Lung (tissue), 12 donors: Measurements from ENCODE around the gene FUT9. TPM values are rescaled to one million over a fixed set of nuclear protein-coding genes. Genes with fewer than 3 reads are reported as not detected.

ENCODE experiments used
- ATAC-seq: fragments of 200-7000 bp; cut with Tn5 transposase; one replicate; pipeline ENCODE4 v1.9.1; 2020; ENCODE audit warnings: moderate number of reproducible peaks; ENCODE audit not compliant: insufficient read depth, low FRiP score
- DNase-seq, 3 donors: peaks; one replicate each; pipeline ENCODE4 v3.0.0-alpha.2; 2013 to 2017
- H3K27ac ChIP-seq, 2 donors: one replicate each; pipeline ENCODE4 v1.5.1; 2013; ENCODE audit warnings: mild to moderate bottlenecking in 2 of 2, moderate library complexity in 2 of 2, control low read depth in 1 of 2, inconsistent platforms in 1 of 2, low read depth in 1 of 2, low read length in 1 of 2
- H3K27me3 ChIP-seq, 3 donors: one replicate each; pipeline ENCODE4 v1.5.1; 2013; ENCODE audit warnings: low read length in 2 of 3; ENCODE audit not compliant: control insufficient read depth in 3 of 3, insufficient read depth in 3 of 3
- H3K36me3 ChIP-seq, 4 donors: one replicate each; pipeline ENCODE4 v1.5.1; 2013; ENCODE audit warnings: low read length in 4 of 4, mild to moderate bottlenecking in 1 of 4, moderate library complexity in 1 of 4; ENCODE audit not compliant: control insufficient read depth in 4 of 4, insufficient read depth in 4 of 4
- H3K4me1 ChIP-seq, 5 donors: one replicate each; pipeline ENCODE4 v1.5.1; 2013; ENCODE audit warnings: low read length in 5 of 5, mild to moderate bottlenecking in 2 of 5, moderate library complexity in 1 of 5; ENCODE audit not compliant: control insufficient read depth in 5 of 5, insufficient read depth in 5 of 5
- H3K4me3 ChIP-seq: one replicate; pipeline ENCODE4 v1.5.1; 2013; ENCODE audit warnings: mild to moderate bottlenecking, control low read depth, moderate library complexity
- H3K9ac ChIP-seq, 2 donors: one replicate each; pipeline ENCODE4 v1.5.1; 2013; ENCODE audit warnings: low read length in 2 of 2, control low read depth in 1 of 2; ENCODE audit not compliant: insufficient read depth in 1 of 2
- H3K9me3 ChIP-seq, 4 donors: one replicate each; pipeline ENCODE4 v1.5.1; 2013; ENCODE audit warnings: low read length in 3 of 4, mild to moderate bottlenecking in 1 of 4, moderate library complexity in 1 of 4; ENCODE audit not compliant: control insufficient read depth in 4 of 4, insufficient read depth in 3 of 4
- WGBS, 2 donors: extraction: QIAGEN DNeasy Blood & Tissue Kit; methylation state at CpG; one replicate each; pipeline ENCODE4 v1.1.7; 2013; 5-methylcytosine and 5-hydroxymethylcytosine counted together
- polyA plus RNA-seq, 2 donors: library from polyadenylated mRNA; stranded (reverse); fragments of 200-250 nt; gene quantifications; one replicate each; pipeline ENCODE4 v1.2.1, GENCODE V29; 2013
- total RNA-seq, 2 donors: library from RNA; depleted of rRNA in 1 of 2; stranded (reverse); fragments of >200 nt in 1 of 2; gene quantifications; one replicate each; pipeline ENCODE4 v1.2.1, GENCODE V29; 2014 to 2021
- TF ChIP-seq, protein P1 (sequence below): IDR thresholded peaks from 2 replicates; pipeline ENCODE4 v1.5.1; 2012; ENCODE audit warnings: mild to moderate bottlenecking; ENCODE audit errors: control extremely low read depth, extremely low read depth
- donor health status: control.
- donor health status: control.
- donor health status: Bipolar disorder and iron deficiency.
- donor health status: healthy.
- donor health status: DM: yes; HTN: yes; CAD: no.

The FUT9 gene
- total and polyA plus RNA-seq, 4 donors = under 0.01 to 0.14 TPM; not detected in 2

DNA sequence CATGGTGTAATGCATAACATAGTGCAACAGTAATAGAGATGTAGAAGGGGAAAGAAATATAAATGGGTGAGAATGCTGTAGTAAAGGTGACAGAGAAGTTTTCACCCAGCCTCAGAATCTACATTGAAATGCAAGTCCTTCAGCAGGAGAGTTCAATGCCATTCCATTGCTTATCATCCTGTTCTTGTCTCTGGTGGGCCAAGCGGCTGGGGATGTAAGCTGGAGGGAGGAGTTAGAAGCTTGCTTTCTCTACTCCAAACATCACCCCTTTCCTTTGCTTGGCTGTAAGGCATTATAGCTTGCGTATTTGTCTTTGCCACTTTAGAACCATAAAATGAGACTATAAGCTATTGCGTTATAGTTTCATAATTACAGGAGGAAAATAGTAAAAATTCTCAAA is 2.2 kb upstream of the FUT9 start:
- no peak for DNase-seq
- H3K27me3 ChIP-seq = peaks cover 11 to 32% (median 19%) of the 10 kb centered on the region in 3 donors
- H3K9ac ChIP-seq = no peak overlapping the region
- peaks cover 0 to 3% (median 0%) of the 10 kb centered on the region in 5 donors for H3K4me1 ChIP-seq
- no peak overlapping the region for H3K27ac ChIP-seq
- 87 to 90% methylated on average over 3 of the region's 3 CpGs for WGBS, 2 donors
- TF ChIP-seq, protein P1, sequence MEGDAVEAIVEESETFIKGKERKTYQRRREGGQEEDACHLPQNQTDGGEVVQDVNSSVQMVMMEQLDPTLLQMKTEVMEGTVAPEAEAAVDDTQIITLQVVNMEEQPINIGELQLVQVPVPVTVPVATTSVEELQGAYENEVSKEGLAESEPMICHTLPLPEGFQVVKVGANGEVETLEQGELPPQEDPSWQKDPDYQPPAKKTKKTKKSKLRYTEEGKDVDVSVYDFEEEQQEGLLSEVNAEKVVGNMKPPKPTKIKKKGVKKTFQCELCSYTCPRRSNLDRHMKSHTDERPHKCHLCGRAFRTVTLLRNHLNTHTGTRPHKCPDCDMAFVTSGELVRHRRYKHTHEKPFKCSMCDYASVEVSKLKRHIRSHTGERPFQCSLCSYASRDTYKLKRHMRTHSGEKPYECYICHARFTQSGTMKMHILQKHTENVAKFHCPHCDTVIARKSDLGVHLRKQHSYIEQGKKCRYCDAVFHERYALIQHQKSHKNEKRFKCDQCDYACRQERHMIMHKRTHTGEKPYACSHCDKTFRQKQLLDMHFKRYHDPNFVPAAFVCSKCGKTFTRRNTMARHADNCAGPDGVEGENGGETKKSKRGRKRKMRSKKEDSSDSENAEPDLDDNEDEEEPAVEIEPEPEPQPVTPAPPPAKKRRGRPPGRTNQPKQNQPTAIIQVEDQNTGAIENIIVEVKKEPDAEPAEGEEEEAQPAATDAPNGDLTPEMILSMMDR = no peak
- H3K9me3 ChIP-seq = peaks cover 0 to 12% (median 0%) of the 10 kb centered on the region in 4 donors
- ATAC-seq = no peak
- no peaks in the 10 kb centered on the region for H3K36me3 ChIP-seq
- no peak overlapping the region for H3K4me3 ChIP-seq

DNA sequence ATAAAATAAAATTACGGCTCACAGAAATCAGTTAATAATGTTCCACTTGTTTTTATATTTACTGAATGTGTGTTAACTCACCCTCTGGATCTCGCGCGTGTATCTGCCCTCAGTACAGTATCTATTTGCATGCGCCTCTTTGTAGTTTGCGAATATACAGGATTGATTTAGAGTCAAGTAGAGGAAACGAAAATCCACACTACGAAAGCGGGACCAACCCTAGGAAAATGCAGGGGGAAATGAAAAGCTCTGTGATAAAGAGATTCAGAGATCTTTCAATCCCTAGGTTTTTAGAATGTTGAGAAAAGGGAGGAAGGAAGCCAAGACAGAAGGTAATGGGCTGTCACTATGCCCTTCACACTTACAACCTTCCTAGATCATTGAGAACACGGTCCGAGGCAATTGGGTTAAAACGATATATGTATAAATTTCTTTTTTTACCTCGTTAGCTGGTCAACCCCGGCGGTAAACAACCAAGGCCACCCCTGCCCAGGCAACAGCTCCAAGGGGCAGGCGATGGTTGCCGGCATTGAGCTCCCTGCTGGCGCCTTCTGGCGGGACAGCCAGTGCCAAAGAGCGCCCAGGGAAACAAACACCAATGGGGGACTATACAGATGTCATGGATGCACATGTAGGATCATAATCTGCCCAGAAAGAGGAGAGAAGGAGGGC is 792 bp upstream of the FUT9 start:
- Histone ChIP-seq H3K4me1 (peaks cover 0 to 3% (median 0%) of the 10 kb centered on the region in 5 donors), H3K27ac (no peak overlapping the region), H3K4me3 (no peak overlapping the region), H3K9ac (no peak overlapping the region), H3K36me3 (no peaks in the 10 kb centered on the region), H3K9me3 (peaks cover 0 to 12% (median 0%) of the 10 kb centered on the region in 4 donors), H3K27me3 (peaks cover 11 to 32% (median 19%) of the 10 kb centered on the region in 3 donors)
- ATAC-seq (no peak), DNase-seq (peak in 2 of 3 donors; percentile 1 to 10)
- WGBS, 2 donors = 12 to 16% methylated on average over 20 of the region's 20 CpGs
- TF ChIP-seq, protein P1 = no peak

DNA sequence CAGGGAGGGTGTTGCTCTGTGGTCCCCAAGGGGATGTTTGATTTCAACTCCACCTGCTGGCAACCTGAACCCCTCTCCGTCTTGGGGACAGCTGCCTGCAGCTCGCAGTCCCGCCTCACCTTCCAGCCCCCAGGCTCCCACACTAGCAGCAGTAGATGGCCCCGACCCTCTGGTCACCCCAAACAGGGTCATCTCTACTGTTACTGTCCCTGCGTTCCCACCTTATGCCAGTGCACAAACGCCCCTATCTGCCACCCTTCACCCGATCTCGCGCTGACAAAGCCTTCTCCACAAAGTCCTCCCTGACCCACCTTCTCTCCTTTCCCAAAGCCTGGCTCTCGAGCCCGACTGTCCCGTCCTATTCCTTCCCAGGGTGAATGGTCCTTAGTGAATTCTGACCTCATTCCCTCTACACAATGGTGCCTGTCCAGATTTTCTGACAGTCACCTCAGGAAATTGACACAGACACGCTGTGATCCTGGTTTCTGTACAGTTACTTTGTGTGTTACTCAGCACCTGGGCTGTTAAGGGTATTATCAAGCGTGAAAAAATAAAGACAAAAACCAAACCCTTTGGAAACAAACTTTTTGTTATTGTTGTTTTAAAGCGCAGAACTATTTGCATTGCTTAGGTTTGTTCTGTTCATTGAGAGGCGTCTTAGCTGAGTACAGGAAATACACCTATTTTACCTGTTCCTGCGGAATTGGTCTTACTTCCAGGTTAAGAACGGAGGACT is 728 bp downstream of the FUT9 start:
- DNase-seq (peak in 2 of 3 donors; percentile 1 to 13), ATAC-seq (no peak)
- TF ChIP-seq, protein P1 = no peak
- Histone ChIP-seq H3K4me1 (peaks cover 0 to 3% (median 0%) of the 10 kb centered on the region in 5 donors), H3K9me3 (peaks cover 0 to 10% (median 0%) of the 10 kb centered on the region in 4 donors), H3K4me3 (no peak overlapping the region), H3K9ac (no peak overlapping the region), H3K27me3 (peaks cover 11 to 32% (median 19%) of the 10 kb centered on the region in 3 donors), H3K27ac (no peak overlapping the region), H3K36me3 (no peaks in the 10 kb centered on the region)
- WGBS, 2 donors = 6 to 8% methylated on average over 18 of the region's 18 CpGs
